GM21526 (cell line): Measurements from ENCODE around the gene DLK1.

ENCODE experiments used
- ATAC-seq: cut with Tn5 transposase; IDR thresholded peaks from one replicate; pipeline ENCODE4 v1.9.1; 2021; ENCODE audit warnings: moderate library complexity; ENCODE audit not compliant: unreplicated experiment, low FRiP score

The DLK1 gene

DNA sequence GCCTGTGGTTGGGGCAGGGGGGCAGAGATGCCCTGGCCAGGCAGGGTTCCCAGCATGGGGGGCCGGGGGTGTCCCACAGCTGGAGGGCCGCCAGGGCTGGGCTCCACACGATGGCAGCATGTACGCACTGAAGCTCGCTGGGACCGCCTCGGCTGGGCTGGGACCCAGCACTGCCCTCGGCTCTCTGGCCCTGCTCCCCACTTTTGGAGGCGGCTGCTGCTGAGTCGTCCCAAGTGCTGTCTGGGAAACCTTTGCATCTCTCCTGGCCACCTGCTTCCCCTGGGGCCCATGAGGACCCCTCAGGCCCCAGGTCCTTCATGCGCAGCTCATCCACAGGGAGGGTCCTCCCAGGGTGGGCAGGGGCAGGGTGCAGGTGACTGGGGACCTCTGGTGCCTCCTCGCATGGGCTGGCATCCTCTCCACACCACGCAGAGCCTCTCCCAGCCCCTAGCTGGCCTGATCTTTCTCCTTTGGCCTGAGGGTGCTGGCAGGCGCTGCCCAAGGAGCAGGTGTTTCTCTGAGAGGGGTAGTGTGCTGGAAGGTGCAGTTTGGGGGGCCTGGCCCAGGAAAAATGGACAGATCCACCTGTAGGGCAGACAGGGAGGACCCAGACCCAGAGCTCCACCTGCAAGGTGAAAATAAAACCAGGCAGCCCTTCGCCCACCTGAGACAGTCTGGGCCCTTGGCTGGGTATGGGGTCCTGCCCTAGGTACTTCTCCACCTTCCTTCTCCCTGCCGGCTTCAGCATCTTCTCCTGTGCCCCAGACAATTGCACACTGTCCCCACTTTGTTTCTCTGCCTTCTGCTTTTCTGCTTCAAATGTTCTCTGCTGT lies 46.9 kb downstream of the DLK1 start:
- ATAC-seq = no peak

GRCh38 chr14:100774164-100774537 lies 47.5 kb downstream of the DLK1 start:
- ATAC-seq = no peak

GRCh38 chr14:100775351-100775830 lies 48.7 kb downstream of the DLK1 start:
- no peak for ATAC-seq

- no peak for ATAC-seq
These were observed 49.3 kb downstream of the DLK1 start for GRCh38 chr14:100775831-100776591.

- ATAC-seq = no peak
These were observed 50.1 kb downstream of the DLK1 start for GRCh38 chr14:100776681-100777365.

GRCh38 chr14:100777366-100777817 lies 50.7 kb downstream of the DLK1 start:
- no peak for ATAC-seq

DNA sequence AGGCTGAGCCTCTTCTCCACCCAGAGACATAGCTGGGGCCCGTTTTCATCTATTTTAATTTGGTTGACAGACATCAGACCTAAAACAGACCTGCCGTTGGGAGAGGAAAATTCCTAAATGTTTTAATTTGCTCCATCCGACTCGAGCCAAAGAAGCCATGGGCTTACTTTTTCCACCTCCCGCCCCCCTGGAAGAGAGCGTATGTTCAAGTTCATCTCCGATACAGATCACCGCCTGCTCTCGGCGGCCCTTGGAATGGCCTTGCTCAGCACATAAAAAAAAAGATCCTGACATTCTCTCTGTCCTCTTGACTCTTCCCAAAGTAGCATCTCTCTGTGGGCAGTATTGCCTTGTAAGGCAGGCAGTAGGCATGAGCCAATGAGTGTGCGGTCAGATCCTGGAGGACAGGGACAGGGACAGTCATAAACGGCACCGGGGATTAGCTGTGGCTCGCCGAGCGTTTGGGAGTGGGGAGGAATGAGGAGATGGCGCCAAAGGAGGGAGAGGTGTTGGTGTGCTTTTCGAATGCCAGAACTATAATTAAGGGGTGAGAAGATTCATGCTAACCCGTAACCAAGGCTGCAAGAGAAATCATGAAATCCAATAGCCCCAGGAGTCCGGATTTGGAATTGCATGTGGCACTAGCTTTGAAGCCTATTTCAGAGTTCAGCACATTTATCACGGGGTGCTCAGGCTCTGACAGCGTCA lies 51.3 kb downstream of the DLK1 start:
- ATAC-seq = no peak

DNA sequence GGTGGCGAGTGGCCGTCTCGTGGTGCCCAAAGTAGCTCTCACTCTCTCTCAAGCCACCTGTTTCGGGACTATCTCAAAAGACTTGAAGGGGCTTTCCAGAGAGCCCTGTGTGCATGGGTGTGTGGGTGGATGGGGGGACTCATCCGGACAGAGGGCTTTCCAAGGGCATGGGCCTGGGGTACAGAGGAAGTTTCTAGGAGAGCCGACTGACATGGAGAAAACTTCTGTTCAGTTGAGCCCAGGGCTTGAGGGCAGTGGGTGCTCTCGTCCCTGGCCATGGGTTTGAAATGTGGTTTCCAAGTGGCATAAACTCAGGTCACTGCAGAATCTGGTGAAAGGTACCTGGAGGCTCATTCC lies 51.8 kb downstream of the DLK1 start:
- ATAC-seq = no peak

GRCh38 chr14:100778951-100779690 lies 52.4 kb downstream of the DLK1 start:
- ATAC-seq = no peak

- ATAC-seq = no peak
These were observed 53.0 kb downstream of the DLK1 start for GRCh38 chr14:100779691-100780080.

DNA sequence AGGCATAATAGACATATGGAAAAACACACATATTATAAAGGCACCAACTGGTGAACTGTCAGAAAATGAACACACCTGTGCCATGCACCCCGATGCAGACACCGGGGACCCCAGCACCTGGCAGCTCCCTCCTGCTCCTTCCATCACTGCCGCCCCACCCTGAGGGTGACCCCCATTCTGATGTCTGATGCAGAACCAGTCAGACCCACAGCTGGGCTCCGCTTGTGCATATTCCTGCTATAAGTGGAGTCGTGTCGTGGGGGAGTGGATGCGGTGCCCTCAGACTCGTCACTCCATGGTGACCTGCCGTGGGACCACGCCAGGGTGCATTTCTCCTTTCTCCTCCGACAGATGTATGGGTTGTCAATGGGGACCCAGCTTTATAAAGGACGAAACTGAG lies 53.6 kb downstream of the DLK1 start:
- ATAC-seq = no peak

DNA sequence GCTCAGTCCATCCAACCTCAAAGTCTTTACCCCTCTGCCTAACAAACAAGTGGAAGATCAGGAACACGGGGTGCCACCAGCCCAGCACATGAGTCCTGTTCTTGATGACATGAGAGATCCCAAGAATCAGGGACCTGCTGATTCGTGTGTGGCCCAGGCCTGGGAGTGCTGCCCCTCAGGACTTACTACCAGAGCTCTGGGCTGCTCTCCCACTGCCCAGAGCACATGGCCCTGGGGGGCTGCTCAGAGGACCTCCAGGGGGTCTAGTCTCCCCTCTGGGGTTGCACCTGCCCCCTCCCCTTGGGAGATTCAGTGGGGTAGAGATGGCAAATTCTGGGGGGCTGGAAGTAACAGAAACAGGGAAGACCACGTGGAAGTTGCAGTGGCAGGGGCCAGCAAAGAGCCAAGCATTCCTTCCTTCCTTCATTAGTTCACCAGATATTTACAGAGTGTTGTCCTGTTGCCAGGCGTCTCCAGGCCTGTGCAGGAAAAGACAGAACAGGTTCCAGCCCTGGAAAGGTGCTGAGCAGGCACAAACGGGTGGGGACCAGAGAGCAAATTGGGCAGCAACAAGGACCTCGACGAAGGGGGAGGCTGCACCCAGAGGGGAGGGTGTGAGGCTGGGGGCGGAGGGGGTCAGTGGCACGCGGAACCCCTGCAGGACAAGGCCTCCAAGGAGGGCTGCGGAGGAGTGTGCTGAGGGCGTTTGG lies 54.1 kb downstream of the DLK1 start:
- ATAC-seq = no peak

GRCh38 chr14:100781952-100782351 lies 55.3 kb downstream of the DLK1 start:
- ATAC-seq = no peak

- ATAC-seq = no peak
These were observed 56.0 kb downstream of the DLK1 start for GRCh38 chr14:100782516-100783320.

GRCh38 chr14:100783630-100784370 lies 57.1 kb downstream of the DLK1 start:
- ATAC-seq = no peak

DNA sequence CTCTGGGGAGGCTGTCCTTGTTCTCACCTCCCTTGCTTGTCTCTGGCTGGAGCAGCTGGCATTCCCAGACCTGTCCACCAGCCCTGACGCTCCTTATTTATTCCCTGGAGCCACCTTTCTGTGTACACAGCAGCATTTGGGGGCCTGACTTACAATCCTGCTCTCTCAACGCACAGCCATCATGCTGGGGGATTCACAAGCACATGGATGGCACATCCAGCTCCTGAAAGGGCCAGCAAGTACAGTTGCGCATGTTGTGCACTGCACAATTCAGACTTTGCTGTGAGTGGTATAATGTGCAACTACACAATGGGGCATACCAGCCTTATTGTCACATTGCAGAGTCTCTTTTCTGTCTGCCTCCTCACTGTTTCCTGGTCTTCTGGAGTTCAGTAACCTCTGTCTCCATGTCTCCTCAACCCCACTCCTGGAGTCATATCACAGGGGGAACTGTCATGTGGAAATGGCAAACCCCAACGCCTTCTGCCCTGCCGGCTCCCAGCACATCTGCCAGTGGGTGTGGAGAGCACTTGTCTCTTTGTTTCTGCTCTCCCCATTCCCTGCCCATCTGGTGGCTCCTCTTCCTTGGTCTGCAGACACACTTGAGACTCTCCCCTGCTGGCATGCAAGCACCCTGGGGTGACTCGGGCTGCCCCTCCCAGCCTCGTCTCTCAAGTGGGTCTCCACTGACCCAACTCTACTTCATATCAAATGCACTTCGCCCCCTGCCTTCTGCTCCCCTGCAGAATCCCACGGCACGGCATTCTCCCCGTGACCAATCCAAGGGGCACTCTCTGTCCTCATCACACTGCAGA lies 58.0 kb downstream of the DLK1 start:
- ATAC-seq = no peak

DNA sequence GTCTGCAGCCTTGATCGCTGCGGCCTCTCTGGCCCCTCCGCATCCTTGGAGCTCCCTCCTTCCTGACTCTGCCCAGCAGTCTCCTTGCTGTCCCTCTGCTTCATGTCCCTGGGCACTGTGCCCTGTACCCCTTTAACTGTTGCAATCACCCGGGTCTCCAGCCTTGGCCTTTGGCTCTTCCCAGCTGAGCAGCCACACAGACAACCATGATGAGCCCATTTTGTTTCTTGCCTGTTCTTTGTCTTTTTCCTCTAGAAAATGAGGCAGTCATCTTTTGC lies 58.6 kb downstream of the DLK1 start:
- no peak for ATAC-seq
